NCI-H187 treated with DMSO at 0.1 percent for 48 hours (cell line): Measurements from ENCODE around the gene CBL.
"Not testable (repeated sequence)": the region's sequence is repeated elsewhere in the genome, so short reads cannot be mapped to it uniquely, and the experiment has no call there.

Experiments used
- DNase-seq: peaks from one replicate; lab custom pipeline; 2025; lab: John Stamatoyannopoulos, UW

The CBL gene

GRCh38 chr11:119185981-119186634 lies 20.0 kb upstream of the CBL start:
- no peak for DNase-seq

DNA sequence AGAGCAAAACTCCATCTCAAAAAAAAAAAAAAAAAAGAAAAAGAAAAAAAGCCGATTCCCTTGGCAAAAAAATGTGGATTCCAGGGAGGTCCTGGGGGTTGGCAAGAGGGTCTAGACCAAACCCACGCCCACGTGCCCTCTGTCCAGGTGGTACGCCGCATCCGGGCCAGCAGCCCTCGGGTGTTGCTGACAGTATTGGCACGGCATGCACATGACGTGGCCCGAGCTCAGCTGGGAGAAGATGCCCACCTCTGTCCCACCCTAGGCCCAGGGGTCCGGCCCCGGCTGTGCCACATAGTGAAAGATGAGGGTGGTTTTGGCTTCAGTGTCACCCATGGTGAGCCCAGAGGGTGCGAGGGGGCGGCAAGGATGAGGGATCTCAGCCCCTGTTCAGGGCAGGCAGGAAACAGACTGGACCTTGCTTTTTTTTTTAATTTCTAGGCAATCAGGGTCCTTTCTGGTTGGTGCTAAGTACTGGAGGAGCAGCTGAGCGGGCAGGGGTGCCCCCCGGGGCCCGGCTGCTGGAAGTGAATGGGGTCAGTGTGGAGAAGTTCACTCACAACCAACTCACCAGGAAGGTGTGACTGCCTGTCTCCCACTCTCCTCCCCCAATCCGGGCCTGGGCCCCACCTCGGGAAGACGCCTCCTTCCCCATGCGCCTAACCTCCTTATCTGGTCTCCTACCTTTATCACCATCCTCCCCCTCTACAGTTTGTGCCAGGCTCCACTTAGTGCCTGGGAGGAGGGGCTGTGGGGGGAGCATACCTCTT lies 18.8 kb upstream of the CBL start:
- DNase-seq: no peak

DNA sequence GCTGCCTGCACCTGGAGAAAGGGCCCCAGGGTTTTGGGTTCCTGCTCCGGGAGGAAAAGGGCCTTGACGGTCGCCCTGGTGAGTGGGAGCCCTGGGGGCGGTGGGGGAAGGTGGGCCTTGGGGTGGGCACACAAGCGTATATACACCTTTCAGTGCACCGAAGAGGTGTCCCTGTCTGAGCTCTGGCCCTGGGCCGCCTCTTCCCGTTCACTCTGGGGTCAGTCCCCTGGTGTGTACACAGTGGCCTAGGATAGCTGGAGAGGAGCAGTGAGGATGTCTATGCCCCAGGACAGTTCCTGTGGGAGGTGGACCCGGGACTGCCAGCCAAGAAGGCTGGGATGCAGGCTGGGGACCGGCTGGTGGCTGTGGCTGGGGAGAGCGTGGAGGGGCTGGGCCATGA lies 18.1 kb upstream of the CBL start:
- DNase-seq: no peak

- DNase-seq: no peak
These were observed 17.3 kb upstream of the CBL start for GRCh38 chr11:119188887-119189286.

GRCh38 chr11:119189393-119189792 lies 16.7 kb upstream of the CBL start:
- DNase-seq: no peak

GRCh38 chr11:119190531-119190930 lies 15.6 kb upstream of the CBL start:
- DNase-seq: no peak

- not testable (repeated sequence) for DNase-seq
These were observed 14.9 kb upstream of the CBL start for GRCh38 chr11:119191265-119191664.

DNA sequence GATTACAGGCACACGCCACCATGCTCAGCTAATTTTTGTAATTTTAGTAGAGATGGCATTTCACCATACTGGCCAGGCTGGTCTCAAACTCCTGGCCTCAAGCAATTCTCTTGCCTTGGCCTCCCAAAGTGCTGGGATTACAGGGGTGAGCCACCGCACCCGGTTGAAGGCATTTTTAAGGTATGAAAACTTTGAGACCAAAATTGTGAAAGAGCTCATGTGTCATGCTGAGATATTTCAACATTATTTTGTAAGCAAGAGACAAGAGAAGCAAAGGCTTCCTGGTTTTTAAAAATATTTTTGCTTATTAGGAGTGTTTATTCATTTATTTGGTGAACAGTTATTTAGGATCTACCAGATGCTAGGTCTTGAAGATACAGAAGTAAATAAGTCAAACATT lies 14.0 kb upstream of the CBL start:
- DNase-seq: no peak

- DNase-seq: no peak
These were observed 13.1 kb upstream of the CBL start for GRCh38 chr11:119193001-119193400.

- no peak for DNase-seq
These were observed 12.5 kb upstream of the CBL start for GRCh38 chr11:119193626-119194025.

DNA sequence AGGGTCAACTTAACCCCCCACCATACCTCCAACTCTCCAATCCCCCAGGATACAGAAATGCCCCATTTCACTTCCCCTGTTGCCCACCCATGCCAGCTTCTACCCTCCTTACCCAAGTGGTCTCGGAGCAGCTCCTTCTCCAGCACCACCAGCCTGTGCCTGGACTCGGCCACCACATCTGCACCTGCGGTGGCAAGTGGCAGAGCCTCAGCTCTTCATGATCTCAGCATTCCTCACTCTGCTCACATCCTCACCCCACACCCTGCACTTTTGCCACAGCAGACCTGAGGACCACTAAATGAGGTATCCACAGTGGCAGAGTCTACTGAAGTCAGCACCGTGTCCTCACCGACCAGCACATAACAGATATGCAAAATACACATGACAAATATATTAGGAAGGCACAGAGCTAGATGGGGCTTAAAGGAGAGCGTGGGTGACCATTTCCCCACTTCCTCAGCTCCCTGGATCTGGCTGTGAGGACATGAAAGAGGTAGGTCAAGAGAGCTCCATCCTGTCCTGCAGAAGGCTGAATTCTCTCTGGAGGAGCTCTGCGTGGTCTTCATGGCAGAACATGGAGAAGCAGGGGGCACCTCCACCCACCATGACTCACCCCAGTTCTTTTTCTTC lies 11.2 kb upstream of the CBL start:
- no peak for DNase-seq

GRCh38 chr11:119195680-119196079 lies 10.5 kb upstream of the CBL start:
- no peak for DNase-seq

GRCh38 chr11:119196833-119197483 lies 9.2 kb upstream of the CBL start:
- peak; percentile 78 for DNase-seq

- no peak for DNase-seq
These were observed 7.2 kb upstream of the CBL start for GRCh38 chr11:119198925-119199324.

- not testable (repeated sequence) for DNase-seq
These were observed 4.9 kb upstream of the CBL start for GRCh38 chr11:119201236-119201635.

DNA sequence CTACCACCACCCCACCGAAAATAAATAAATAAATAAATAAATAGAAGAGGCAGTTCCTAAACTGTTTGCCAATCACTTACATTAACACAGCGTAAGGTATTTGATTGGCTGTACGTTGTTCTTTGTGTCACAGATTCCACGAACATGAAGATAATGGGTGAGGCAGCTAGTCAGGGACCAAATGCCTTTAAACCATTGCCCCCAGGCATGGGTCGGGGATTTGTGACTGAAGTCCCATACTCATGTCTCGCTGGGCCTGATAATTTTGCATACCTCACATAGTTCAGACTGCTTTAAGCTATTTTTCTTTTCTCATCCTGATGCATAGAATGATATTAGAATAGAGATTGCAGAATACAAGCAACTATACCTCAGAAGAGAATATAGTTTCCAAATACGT lies 3.6 kb upstream of the CBL start:
- DNase-seq: no peak

DNA sequence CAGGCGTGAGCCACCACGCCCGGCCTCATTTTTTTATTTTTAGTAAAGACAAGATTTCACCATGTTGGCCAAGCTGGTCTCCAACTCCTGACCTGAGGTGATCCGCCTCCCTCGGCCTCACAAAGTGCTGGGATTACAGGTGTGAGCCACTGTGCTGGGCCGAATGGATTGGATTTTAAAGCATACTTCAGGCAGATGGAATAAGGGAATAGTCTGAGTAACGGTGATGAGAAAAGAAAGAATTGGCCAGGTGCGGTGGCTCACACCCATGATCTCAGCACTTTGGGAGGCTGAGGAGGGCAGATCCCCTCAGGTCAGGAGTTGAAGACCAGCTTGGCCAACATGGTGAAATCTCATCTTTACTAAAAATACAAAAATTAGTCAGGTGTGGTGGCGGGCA lies 2.1 kb upstream of the CBL start:
- DNase-seq: no peak

DNA sequence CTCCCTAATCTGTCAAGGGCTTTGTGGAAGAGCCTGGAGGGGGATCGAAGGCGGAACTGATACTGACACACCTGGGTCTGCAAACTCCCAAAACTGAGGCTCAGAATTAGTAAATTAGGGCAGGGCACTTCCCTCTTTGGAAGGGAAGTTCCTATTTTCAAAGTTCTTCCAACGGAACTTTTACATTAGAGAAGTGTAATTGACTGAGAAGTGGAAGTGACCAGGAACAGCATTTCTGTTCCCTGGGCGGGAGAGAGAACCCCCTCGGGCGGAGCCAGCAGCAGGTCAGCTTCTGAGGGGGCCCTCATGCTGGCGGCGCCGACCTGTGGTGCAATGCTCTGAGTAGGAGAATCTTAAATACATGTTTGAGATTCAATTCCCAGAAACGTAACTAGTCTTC lies 1.1 kb upstream of the CBL start:
- no peak for DNase-seq

DNA sequence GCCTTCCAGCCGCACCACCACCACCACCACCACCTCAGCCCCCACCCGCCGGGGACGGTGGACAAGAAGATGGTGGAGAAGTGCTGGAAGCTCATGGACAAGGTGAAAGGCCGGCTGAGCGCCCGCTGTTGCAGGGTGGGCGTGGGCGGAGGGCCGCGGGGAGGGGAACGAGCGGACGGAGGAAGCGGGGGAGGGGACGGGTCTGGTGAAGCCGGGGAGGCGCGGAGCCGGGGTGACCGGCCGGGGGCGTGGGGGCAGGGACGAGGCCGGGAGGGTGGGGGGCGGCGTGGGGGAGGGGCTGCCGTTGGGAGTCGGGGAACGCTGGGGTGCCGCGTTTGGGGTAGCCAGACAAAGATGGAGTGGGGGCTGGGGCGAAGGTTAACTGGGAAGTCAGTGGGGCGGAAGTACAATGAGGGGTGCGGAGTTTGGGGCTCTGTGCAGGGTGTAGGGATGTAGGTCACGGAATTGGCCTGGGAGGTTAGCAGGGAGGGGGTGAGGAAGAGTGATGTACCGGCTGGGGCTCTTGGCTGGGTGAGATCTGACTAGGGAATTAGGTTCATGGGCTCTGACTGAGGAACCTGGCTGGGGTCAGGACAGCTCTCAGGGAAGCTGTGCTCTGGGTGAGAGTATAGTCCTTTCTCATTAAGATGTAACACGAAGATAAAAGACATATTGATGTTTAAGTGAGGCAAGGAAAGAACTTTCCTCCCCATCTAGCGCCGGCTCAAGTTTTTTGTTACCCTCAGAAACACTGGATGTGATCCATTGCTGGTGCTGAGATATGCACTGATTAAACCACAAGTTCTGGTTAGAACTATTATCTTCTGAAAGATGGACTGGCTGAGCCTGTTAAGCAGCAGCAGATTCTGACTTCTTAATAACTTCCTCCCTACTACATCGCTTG lies 624 bp downstream of the CBL start:
- DNase-seq: no peak

DNA sequence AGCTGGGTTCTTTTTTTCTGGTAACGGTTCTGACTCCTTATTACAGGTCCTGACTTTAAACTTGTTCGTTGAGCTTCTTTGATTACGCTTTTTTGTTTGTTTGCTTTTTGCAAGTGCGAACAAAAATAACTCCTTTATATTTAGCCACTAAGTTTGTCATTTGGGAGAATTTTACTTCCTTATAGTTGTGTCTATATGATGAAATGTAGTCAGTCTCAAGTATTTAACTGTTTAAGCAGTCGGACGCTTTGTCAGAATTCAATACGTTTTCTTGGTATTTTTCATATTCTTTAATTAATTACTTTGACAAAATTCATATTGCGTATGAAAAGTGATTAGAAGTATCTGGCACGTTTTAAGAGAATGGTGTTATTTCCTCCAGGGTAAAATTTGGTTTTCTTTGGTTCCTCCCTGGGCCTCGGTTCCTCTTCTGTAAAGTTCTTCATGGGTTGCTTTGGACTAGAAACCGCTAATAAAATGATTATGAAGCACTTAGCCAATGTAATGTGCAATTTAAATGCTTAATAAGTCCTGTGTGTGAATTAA lies 1.3 kb downstream of the CBL start:
- no peak for DNase-seq

DNA sequence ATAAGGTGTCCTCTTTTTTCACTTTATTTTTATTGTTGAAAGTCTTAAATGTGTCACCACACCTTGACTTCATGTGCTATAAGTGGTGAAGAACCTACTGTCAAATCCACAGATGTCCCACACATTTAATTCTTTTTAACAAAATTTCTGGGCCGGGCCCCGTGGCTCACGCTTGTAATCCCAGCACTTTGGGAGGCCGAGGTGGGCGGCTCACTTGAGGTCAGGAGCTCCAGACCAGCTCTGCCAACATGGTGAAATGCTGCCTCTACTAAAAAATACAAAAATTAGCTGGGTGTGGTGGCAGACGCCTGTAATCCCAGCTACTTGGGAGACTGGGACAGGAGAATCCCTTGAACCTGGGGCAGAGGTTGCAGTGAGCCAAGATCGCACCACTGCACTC lies 3.0 kb downstream of the CBL start:
- no peak for DNase-seq

GRCh38 chr11:119210050-119210449 lies 3.9 kb downstream of the CBL start:
- no peak for DNase-seq
